Adrenal gland (tissue), 5 donors: ENCODE results near the gene GAMT.

Experiments used
- CTCF ChIP-seq, 6 experiments: fragments of 450-650 bp in 4 of 6; fragments of 200-600 bp in 2 of 6; sonication (generic) in 1 of 6; IDR thresholded peaks; 1 replicate in 5 of 6; 2 replicates in 1 of 6; pipeline versions ENCODE4 v1.5.1 to v1.8.0; 2016 to 2021; ENCODE audit warnings: antibody characterized with exemption in 6 of 6, mild to moderate bottlenecking in 2 of 6, moderate library complexity in 1 of 6
- POLR2A ChIP-seq, 2 donors: fragments of 450-650 bp; IDR thresholded peaks; one replicate each; pipeline ENCODE4 v1.6.1; 2017; ENCODE audit warnings: antibody characterized with exemption in 2 of 2, mild to moderate bottlenecking in 2 of 2, moderate library complexity in 1 of 2
- donor health status: DM: no; HTN: no; CAD: no.

DNA sequence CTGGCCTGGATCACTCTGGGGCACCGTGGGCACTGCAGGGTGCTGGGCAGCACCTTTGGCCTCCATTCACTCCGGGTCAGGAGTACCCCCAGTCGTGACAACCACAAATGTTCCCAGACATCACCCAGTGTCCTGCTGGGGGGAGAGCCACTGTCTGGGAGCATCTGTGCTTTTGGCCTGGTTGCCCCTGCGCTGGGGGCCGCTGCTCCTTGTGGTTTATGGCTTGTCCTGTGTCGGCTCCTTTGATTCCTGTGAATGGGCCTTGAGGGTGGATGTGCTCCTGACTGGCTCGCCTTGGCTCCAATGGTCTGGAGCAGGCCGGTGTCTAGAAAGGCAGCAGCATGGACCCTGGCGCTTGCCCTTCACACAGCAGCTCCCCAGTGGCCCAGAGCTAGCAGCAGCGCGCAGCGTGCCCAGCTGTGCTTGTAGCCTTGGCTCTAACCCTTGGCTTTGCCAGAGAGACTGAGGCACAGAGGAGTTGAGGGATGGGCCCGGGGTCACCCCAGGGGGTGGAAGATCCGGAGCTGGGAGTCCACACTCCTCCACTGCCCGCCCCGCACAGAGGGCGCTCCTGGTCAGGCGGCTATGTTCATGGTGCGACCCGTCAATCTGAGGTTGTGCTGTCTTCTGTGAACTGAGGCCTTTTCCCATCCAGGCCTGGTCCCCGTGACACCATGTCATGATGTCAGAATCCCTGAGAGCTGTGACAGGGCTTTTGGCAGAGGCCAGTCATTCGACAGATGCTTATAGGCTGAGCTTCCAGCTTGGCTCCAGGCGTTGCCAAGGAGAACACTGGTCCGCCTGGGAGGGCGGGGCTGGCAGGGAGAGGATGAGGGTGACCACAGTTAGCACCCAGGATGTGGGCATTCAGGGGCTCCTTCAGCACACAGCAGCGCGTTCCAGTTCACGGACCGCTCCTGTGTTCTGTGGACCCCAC is 10.2 kb upstream of the GAMT start:
- TF ChIP-seq CTCF (IDR thresholded peaks at IDR 0.05) (no peak), POLR2A (IDR thresholded peaks at IDR 0.05) (peak; percentile 23 to 37)
